ENCODE measurements around the gene ANGPT4. TPM values are rescaled to one million over a fixed set of nuclear protein-coding genes. Genes with fewer than 3 reads are reported as not detected.

ANGPT4 gene
- total RNA-seq, 2 donors from 2014 or later: 0.05 TPM; not detected in 1

GRCh38 chr20:926670-927069 lies 10.5 kb upstream of the ANGPT4 start:
- TF ChIP-seq CTCF (IDR thresholded peaks at IDR 0.05): no peak

GRCh38 chr20:925516-925915 lies 9.4 kb upstream of the ANGPT4 start:
- no peaks in the 10 kb centered on the region for H3K4me1 ChIP-seq
- H3K4me3 ChIP-seq: no peak overlapping the region
- no peak for TF ChIP-seq CTCF (IDR thresholded peaks at IDR 0.05)
- no peaks in the 10 kb centered on the region for H3K36me3 ChIP-seq
- H3K27me3 ChIP-seq: no peaks in the 10 kb centered on the region
- H3K9me3 ChIP-seq: no peaks in the 10 kb centered on the region
- no peak for DNase-seq
- H3K9ac ChIP-seq (ENCODE audit: low read depth in 2 of 2, low read length in 2 of 2): no peak overlapping the region
- no peak overlapping the region for H3K27ac ChIP-seq
- intact Hi-C loops (cut with DNase I): no loop called here

More at GRCh38 chr20:926670-927069, 10.5 kb upstream of the ANGPT4 start:
- Histone ChIP-seq H3K27ac (no peak overlapping the region), H3K9ac (ENCODE audit: low read depth in 2 of 2, low read length in 2 of 2) (no peak overlapping the region), H3K4me1 (no peaks in the 10 kb centered on the region), H3K9me3 (no peaks in the 10 kb centered on the region), H3K27me3 (no peaks in the 10 kb centered on the region), H3K4me3 (no peak overlapping the region), H3K36me3 (no peaks in the 10 kb centered on the region)
- intact Hi-C loops (cut with DNase I): no loop called here
- DNase-seq: no peak

GRCh38 chr20:924639-925038 lies 8.5 kb upstream of the ANGPT4 start:
- H3K9me3 ChIP-seq: no peaks in the 10 kb centered on the region
- DNase-seq: no peak
- H3K36me3 ChIP-seq: no peaks in the 10 kb centered on the region
- intact Hi-C loops (cut with DNase I): no loop called here
- no peak for TF ChIP-seq CTCF (IDR thresholded peaks at IDR 0.05)
- no peaks in the 10 kb centered on the region for H3K27me3 ChIP-seq
- H3K4me1 ChIP-seq: no peaks in the 10 kb centered on the region
- H3K9ac ChIP-seq (ENCODE audit: low read depth in 2 of 2, low read length in 2 of 2): no peak overlapping the region
- no peak overlapping the region for H3K27ac ChIP-seq
- H3K4me3 ChIP-seq: no peak overlapping the region

GRCh38 chr20:922781-923180 lies 6.6 kb upstream of the ANGPT4 start:
- Histone ChIP-seq H3K36me3 (no peaks in the 10 kb centered on the region), H3K9ac (ENCODE audit: low read depth in 2 of 2, low read length in 2 of 2) (no peak overlapping the region), H3K27me3 (no peaks in the 10 kb centered on the region), H3K4me1 (no peaks in the 10 kb centered on the region), H3K27ac (no peak overlapping the region), H3K4me3 (no peak overlapping the region), H3K9me3 (no peaks in the 10 kb centered on the region)
- intact Hi-C loops (cut with DNase I): no loop called here
- no peak for TF ChIP-seq CTCF (IDR thresholded peaks at IDR 0.05)
- DNase-seq: no peak

- Histone ChIP-seq H3K9ac (ENCODE audit: low read depth in 2 of 2, low read length in 2 of 2) (no peak overlapping the region), H3K27me3 (no peaks in the 10 kb centered on the region), H3K4me3 (no peak overlapping the region), H3K36me3 (no peaks in the 10 kb centered on the region), H3K4me1 (no peaks in the 10 kb centered on the region), H3K27ac (no peak overlapping the region), H3K9me3 (no peaks in the 10 kb centered on the region)
- no peak for DNase-seq
- intact Hi-C loops (cut with DNase I): no loop called here
- TF ChIP-seq CTCF (IDR thresholded peaks at IDR 0.05): no peak
These were observed 4.9 kb upstream of the ANGPT4 start for GRCh38 chr20:921068-921467.

GRCh38 chr20:920311-920710 lies 4.2 kb upstream of the ANGPT4 start:
- no peak overlapping the region for H3K9ac ChIP-seq (ENCODE audit: low read depth in 2 of 2, low read length in 2 of 2)
- no peaks in the 10 kb centered on the region for H3K9me3 ChIP-seq
- DNase-seq: no peak
- H3K4me1 ChIP-seq: no peaks in the 10 kb centered on the region
- no peaks in the 10 kb centered on the region for H3K27me3 ChIP-seq
- no peak overlapping the region for H3K27ac ChIP-seq
- intact Hi-C loops (cut with DNase I): no loop called here
- no peak overlapping the region for H3K4me3 ChIP-seq
- no peak for TF ChIP-seq CTCF (IDR thresholded peaks at IDR 0.05)
- H3K36me3 ChIP-seq: no peaks in the 10 kb centered on the region

All from colonic mucosa (tissue), 4 donors.